Suprapubic skin (tissue), 4 donors: ENCODE measurements around the gene INSIG1.

Source experiments
- POLR2A ChIP-seq, 2 donors: fragments of 450-650 bp; IDR thresholded peaks; one replicate each; pipeline ENCODE4 v1.6.1; 2017; ENCODE audit warnings: antibody characterized with exemption in 2 of 2, mild to moderate bottlenecking in 2 of 2, moderate library complexity in 2 of 2
- POLR2AphosphoS5 ChIP-seq, 3 donors: sonication (generic); formaldehyde crosslinking; IDR thresholded peaks; one replicate each; pipeline ENCODE4 v1.6.1; 2017; ENCODE audit warnings: antibody characterized with exemption in 3 of 3
- TF ChIP-seq, protein P1 (sequence below), 2 donors: fragments of 200-600 bp in 1 of 2; fragments of 450-650 bp in 1 of 2; sonication (generic) in 1 of 2; IDR thresholded peaks; one replicate each; pipeline ENCODE4 v1.5.1; 2016 to 2019; ENCODE audit warnings: antibody characterized with exemption in 2 of 2, mild to moderate bottlenecking in 1 of 2, moderate library complexity in 1 of 2

DNA sequence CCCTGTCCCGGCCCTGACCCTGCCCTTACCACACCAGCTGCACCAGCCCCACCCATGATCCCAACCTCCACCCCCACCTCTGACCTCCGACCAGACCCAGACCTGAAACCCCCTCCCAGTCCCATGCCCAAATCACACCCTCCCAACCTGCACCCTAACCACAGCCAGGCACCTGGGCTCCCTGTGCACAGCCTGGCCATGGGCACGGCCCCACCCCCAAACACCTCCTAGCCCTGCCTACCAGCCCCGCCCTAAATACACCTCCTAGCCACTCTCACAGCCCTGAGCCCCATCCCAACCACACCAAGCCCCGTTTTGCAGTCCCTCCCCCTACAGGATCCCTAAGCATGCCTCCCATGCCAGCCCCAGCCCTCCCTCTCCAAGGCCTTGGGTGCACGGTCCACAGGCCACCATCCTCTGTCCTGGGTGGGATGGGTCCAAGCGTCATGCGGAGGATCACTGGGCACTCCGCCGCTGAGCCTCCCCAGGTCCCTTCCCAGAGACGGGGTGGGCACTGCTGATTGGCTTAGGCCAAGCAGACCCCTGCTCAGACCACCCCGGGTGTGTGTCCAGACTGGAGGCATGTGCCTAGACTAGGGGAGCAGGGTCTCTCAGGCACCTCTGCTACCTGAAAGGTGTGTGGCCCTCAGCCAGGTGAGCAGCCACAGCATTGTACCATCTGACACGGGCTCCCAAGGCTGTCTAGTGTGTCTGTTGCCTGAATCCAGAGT is 30.1 kb downstream of the INSIG1 start:
- TF ChIP-seq, protein P1, sequence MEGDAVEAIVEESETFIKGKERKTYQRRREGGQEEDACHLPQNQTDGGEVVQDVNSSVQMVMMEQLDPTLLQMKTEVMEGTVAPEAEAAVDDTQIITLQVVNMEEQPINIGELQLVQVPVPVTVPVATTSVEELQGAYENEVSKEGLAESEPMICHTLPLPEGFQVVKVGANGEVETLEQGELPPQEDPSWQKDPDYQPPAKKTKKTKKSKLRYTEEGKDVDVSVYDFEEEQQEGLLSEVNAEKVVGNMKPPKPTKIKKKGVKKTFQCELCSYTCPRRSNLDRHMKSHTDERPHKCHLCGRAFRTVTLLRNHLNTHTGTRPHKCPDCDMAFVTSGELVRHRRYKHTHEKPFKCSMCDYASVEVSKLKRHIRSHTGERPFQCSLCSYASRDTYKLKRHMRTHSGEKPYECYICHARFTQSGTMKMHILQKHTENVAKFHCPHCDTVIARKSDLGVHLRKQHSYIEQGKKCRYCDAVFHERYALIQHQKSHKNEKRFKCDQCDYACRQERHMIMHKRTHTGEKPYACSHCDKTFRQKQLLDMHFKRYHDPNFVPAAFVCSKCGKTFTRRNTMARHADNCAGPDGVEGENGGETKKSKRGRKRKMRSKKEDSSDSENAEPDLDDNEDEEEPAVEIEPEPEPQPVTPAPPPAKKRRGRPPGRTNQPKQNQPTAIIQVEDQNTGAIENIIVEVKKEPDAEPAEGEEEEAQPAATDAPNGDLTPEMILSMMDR (IDR thresholded peaks at IDR 0.05) = no peak
- TF ChIP-seq POLR2AphosphoS5 (IDR thresholded peaks at IDR 0.05) (no peak), POLR2A (IDR thresholded peaks at IDR 0.05) (no peak)
